T-helper 17 cell (primary cell): Measurements from ENCODE around the gene ACTL10. TPM values are rescaled to one million over a fixed set of nuclear protein-coding genes. Genes with fewer than 3 reads are reported as not detected.

ENCODE experiments used
- ATAC-seq: fragments of 150-1000 bp; cut with Tn5 transposase; 2 replicates; pipeline ENCODE4 v1.10.0; 2021; ENCODE audit warnings: mild to moderate bottlenecking, moderate library complexity
- DNase-seq, 3 donors: peaks; one replicate each; pipeline versions ENCODE4 v3.0.0 to v3.0.0-alpha.2; 2020 to 2021
- H3K9me3 ChIP-seq: one replicate; pipeline ENCODE4 v1.7.0; 2013; ENCODE audit warnings: low read length, mild to moderate bottlenecking; ENCODE audit not compliant: control insufficient read depth, poor library complexity, severe bottlenecking
- H3K27ac Mint-ChIP-seq: one replicate; pipeline ENCODE4 v1.8.0; 2022; ENCODE audit warnings: mild to moderate bottlenecking, moderate library complexity, mixed read lengths
- H3K27me3 Mint-ChIP-seq: one replicate; pipeline ENCODE4 v1.8.0; 2022; ENCODE audit warnings: mixed read lengths
- H3K36me3 Mint-ChIP-seq: one replicate; pipeline ENCODE4 v1.8.0; 2022; ENCODE audit warnings: low read depth, mixed read lengths
- H3K4me1 Mint-ChIP-seq: one replicate; pipeline ENCODE4 v1.8.0; 2022; ENCODE audit warnings: mild to moderate bottlenecking, mixed read lengths
- H3K4me3 Mint-ChIP-seq: one replicate; pipeline ENCODE4 v1.8.0; 2022; ENCODE audit warnings: mild to moderate bottlenecking, moderate library complexity, mixed read lengths
- total RNA-seq, 4 donors: library from RNA in 2 of 4; stranded (reverse) in 2 of 4; gene quantifications; one replicate each; pipeline ENCODE4 v1.2.3 and lab custom pipeline; 2022 to 2026

Gene ACTL10
- total RNA-seq, 2 donors from 2014 or later = 0.89 to 1.2 TPM

- ATAC-seq (no peak), DNase-seq (no peak)
- Mint-ChIP-seq H3K4me1 (peaks cover 21% of the 10 kb centered on the region), H3K4me3 (no peak overlapping the region), H3K36me3 (peaks cover 16% of the 10 kb centered on the region), H3K27ac (no peak overlapping the region), H3K27me3 (no peaks in the 10 kb centered on the region)
- H3K9me3 ChIP-seq = no peaks in the 10 kb centered on the region
Measured at GRCh38 chr20:33709905-33710541, 43.3 kb downstream of the ACTL10 start.

- Mint-ChIP-seq H3K4me1 (peaks cover 21% of the 10 kb centered on the region), H3K4me3 (no peak overlapping the region), H3K27me3 (no peaks in the 10 kb centered on the region), H3K27ac (peak overlapping the region; percentile 3), H3K36me3 (peaks cover 16% of the 10 kb centered on the region)
- ATAC-seq (no peak), DNase-seq (no peak)
- H3K9me3 ChIP-seq = no peaks in the 10 kb centered on the region
Measured at GRCh38 chr20:33710681-33711445, 44.1 kb downstream of the ACTL10 start.

- H3K4me3 Mint-ChIP-seq = no peak overlapping the region
- ATAC-seq = no peak
- no peaks in the 10 kb centered on the region for H3K9me3 ChIP-seq
- no peak for DNase-seq
- H3K4me1 Mint-ChIP-seq = peaks cover 21% of the 10 kb centered on the region
- H3K27me3 Mint-ChIP-seq = no peaks in the 10 kb centered on the region
- peak overlapping the region; percentile 3 for H3K27ac Mint-ChIP-seq
- peaks cover 18% of the 10 kb centered on the region for H3K36me3 Mint-ChIP-seq
Measured at GRCh38 chr20:33711446-33711738, 44.6 kb downstream of the ACTL10 start.

GRCh38 chr20:33713865-33714367 is 47.2 kb downstream of the ACTL10 start:
- Mint-ChIP-seq H3K4me1 (peaks cover 21% of the 10 kb centered on the region), H3K27me3 (no peaks in the 10 kb centered on the region), H3K36me3 (peaks cover 18% of the 10 kb centered on the region), H3K27ac (no peak overlapping the region), H3K4me3 (no peak overlapping the region)
- ATAC-seq = no peak
- H3K9me3 ChIP-seq = no peaks in the 10 kb centered on the region
- no peak for DNase-seq

GRCh38 chr20:33716498-33716897 is 49.8 kb downstream of the ACTL10 start:
- H3K4me3 Mint-ChIP-seq = no peak overlapping the region
- no peak overlapping the region for H3K27ac Mint-ChIP-seq
- ATAC-seq (no peak), DNase-seq (no peak)
- H3K4me1 Mint-ChIP-seq = peaks cover 18% of the 10 kb centered on the region
- H3K9me3 ChIP-seq = no peaks in the 10 kb centered on the region
- H3K36me3 Mint-ChIP-seq = peaks cover 12% of the 10 kb centered on the region
- H3K27me3 Mint-ChIP-seq = no peaks in the 10 kb centered on the region

Other genes starting within 250 kb of the ACTL10 start
- gene SNTA1, start 223.2 kb upstream of the ACTL10 start, total RNA-seq = 1 to 10 TPM; 5.6 to 6.6 TPM
- gene CBFA2T2, start 176.8 kb upstream of the ACTL10 start, total RNA-seq = 10 to 100 TPM; 26.6 to 29.5 TPM
- gene C20orf144, start 4.6 kb upstream of the ACTL10 start, total RNA-seq = under 1 TPM; 0.13 to 0.45 TPM
- gene NECAB3, start 7.5 kb downstream of the ACTL10 start, total RNA-seq = 10 to 100 TPM; 10.2 to 12.2 TPM
- gene E2F1, start 19.4 kb downstream of the ACTL10 start, total RNA-seq = 10 to 100 TPM in 1 of 2 donors, 1 to 10 TPM in 1; 2.6 to 11.5 TPM
- gene PXMP4, start 53.4 kb downstream of the ACTL10 start, total RNA-seq = 1 to 10 TPM; 3.7 to 4.0 TPM
- gene ZNF341, start 65.1 kb downstream of the ACTL10 start, total RNA-seq = 1 to 10 TPM; 4.0 to 4.2 TPM
- 10 to 100 TPM; 48.6 to 50.6 TPM for gene CHMP4B, start 144.4 kb downstream of the ACTL10 start, total RNA-seq